PC-9 (cell line): ENCODE measurements around the gene SIPA1L3.

Experiments
- EZH2 ChIP-seq: fragments of 200-600 bp; sonication (generic); IDR thresholded peaks from 2 replicates; pipeline ENCODE4 v1.8.0; 2017; ENCODE audit warnings: antibody characterized with exemption, low read depth
- TF ChIP-seq, protein P1 (sequence below): fragments of 200-600 bp; sonication (generic); conservative IDR thresholded peaks from 2 replicates; pipeline ENCODE4 v1.6.1; 2017; ENCODE audit warnings: mixed run types, antibody characterized with exemption, mild to moderate bottlenecking, moderate library complexity

DNA sequence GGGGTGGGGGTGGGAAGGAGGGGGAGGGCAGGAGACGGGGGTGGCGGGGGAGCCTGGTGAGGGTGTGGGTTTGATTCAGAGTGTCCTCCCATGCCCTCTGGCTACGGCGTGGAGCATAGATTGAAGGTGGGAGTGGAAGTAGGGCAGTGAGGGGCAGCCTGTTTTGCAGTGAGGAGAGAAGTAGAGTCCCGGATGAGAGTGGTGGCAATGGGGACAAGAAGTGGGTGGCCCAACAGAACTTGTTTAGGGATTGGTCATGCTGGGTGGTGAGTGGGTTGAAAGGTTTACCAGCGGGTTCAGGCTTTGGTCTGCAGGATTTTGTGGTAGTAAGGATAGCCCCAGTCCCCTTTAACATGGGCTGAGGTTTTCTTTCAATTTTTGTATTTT lies 35.5 kb downstream of the SIPA1L3 start:
- TF ChIP-seq, protein P1, sequence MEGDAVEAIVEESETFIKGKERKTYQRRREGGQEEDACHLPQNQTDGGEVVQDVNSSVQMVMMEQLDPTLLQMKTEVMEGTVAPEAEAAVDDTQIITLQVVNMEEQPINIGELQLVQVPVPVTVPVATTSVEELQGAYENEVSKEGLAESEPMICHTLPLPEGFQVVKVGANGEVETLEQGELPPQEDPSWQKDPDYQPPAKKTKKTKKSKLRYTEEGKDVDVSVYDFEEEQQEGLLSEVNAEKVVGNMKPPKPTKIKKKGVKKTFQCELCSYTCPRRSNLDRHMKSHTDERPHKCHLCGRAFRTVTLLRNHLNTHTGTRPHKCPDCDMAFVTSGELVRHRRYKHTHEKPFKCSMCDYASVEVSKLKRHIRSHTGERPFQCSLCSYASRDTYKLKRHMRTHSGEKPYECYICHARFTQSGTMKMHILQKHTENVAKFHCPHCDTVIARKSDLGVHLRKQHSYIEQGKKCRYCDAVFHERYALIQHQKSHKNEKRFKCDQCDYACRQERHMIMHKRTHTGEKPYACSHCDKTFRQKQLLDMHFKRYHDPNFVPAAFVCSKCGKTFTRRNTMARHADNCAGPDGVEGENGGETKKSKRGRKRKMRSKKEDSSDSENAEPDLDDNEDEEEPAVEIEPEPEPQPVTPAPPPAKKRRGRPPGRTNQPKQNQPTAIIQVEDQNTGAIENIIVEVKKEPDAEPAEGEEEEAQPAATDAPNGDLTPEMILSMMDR: no peak
- TF ChIP-seq EZH2: no peak
